Measurements from ENCODE around the gene DNM3.

Gene DNM3

GRCh38 chr1:171800851-171801250, 40.4 kb upstream of the DNM3 start:
- Histone ChIP-seq H3K9ac (ENCODE audit: low read length) (no peak overlapping the region), H3K9me3 (ENCODE audit: insufficient read depth, low read length) (no peaks in the 10 kb centered on the region), H3F3A (ENCODE audit: insufficient read depth) (no peaks in the 10 kb centered on the region), H2AFZ (ENCODE audit: low read depth, low read length, severe bottlenecking) (no peak overlapping the region), H3K27ac (ENCODE audit: low read depth, low read length) (no peak overlapping the region), H3K9me2 (replicated peaks; ENCODE audit: insufficient read depth, low read length) (no peaks in the 10 kb centered on the region), H4K20me1 (ENCODE audit: low read depth, low read length) (no peaks in the 10 kb centered on the region), H3K36me3 (ENCODE audit: low read length) (no peaks in the 10 kb centered on the region), H3K4me2 (ENCODE audit: low read depth, low read length, poor library complexity, severe bottlenecking) (no peak overlapping the region), H3K79me2 (ENCODE audit: insufficient read depth, low read length) (no peaks in the 10 kb centered on the region), H3K27me3 (ENCODE audit: low read length) (no peaks in the 10 kb centered on the region), H3K4me3 (ENCODE audit: insufficient read depth, low read length, poor library complexity, severe bottlenecking) (no peak overlapping the region)
- TF ChIP-seq EZH2phosphoT487 (conservative IDR thresholded peaks at IDR 0.05; ENCODE audit: low read length) (no peak), CTCF (IDR thresholded peaks at IDR 0.05; ENCODE audit: insufficient read depth, low read length, poor library complexity, severe bottlenecking) (no peak)

- no peak overlapping the region for H2AFZ ChIP-seq (ENCODE audit: low read depth, low read length, severe bottlenecking)
These were observed 39.8 kb upstream of the DNM3 start for GRCh38 chr1:171801487-171801891.

GRCh38 chr1:171802207-171802606, 39.1 kb upstream of the DNM3 start:
- H3F3A ChIP-seq (ENCODE audit: insufficient read depth): no peaks in the 10 kb centered on the region
- TF ChIP-seq EZH2phosphoT487 (conservative IDR thresholded peaks at IDR 0.05; ENCODE audit: low read length): no peak
- TF ChIP-seq CTCF (IDR thresholded peaks at IDR 0.05; ENCODE audit: insufficient read depth, low read length, poor library complexity, severe bottlenecking): no peak
- no peaks in the 10 kb centered on the region for H3K36me3 ChIP-seq (ENCODE audit: low read length)
- H2AFZ ChIP-seq (ENCODE audit: low read depth, low read length, severe bottlenecking): no peak overlapping the region
- H4K20me1 ChIP-seq (ENCODE audit: low read depth, low read length): no peaks in the 10 kb centered on the region
- no peaks in the 10 kb centered on the region for H3K9me2 ChIP-seq (replicated peaks; ENCODE audit: insufficient read depth, low read length)
- no peak overlapping the region for H3K27ac ChIP-seq (ENCODE audit: low read depth, low read length)
- H3K79me2 ChIP-seq (ENCODE audit: insufficient read depth, low read length): no peaks in the 10 kb centered on the region
- no peak overlapping the region for H3K4me2 ChIP-seq (ENCODE audit: low read depth, low read length, poor library complexity, severe bottlenecking)
- H3K27me3 ChIP-seq (ENCODE audit: low read length): no peaks in the 10 kb centered on the region
- no peak overlapping the region for H3K4me3 ChIP-seq (ENCODE audit: insufficient read depth, low read length, poor library complexity, severe bottlenecking)
- no peaks in the 10 kb centered on the region for H3K9me3 ChIP-seq (ENCODE audit: insufficient read depth, low read length)
- no peak overlapping the region for H3K9ac ChIP-seq (ENCODE audit: low read length)

More at GRCh38 chr1:171801487-171801891, 39.8 kb upstream of the DNM3 start:
- H3K79me2 ChIP-seq (ENCODE audit: insufficient read depth, low read length): no peaks in the 10 kb centered on the region
- no peak overlapping the region for H3K4me2 ChIP-seq (ENCODE audit: low read depth, low read length, poor library complexity, severe bottlenecking)
- no peaks in the 10 kb centered on the region for H4K20me1 ChIP-seq (ENCODE audit: low read depth, low read length)
- no peak overlapping the region for H3K9ac ChIP-seq (ENCODE audit: low read length)
- no peak overlapping the region for H3K27ac ChIP-seq (ENCODE audit: low read depth, low read length)
- no peaks in the 10 kb centered on the region for H3K27me3 ChIP-seq (ENCODE audit: low read length)
- no peaks in the 10 kb centered on the region for H3K9me3 ChIP-seq (ENCODE audit: insufficient read depth, low read length)
- H3K9me2 ChIP-seq (replicated peaks; ENCODE audit: insufficient read depth, low read length): no peaks in the 10 kb centered on the region
- no peaks in the 10 kb centered on the region for H3K36me3 ChIP-seq (ENCODE audit: low read length)
- no peak overlapping the region for H3K4me3 ChIP-seq (ENCODE audit: insufficient read depth, low read length, poor library complexity, severe bottlenecking)
- peak; percentile 6 for TF ChIP-seq CTCF (IDR thresholded peaks at IDR 0.05; ENCODE audit: insufficient read depth, low read length, poor library complexity, severe bottlenecking)
- no peak for TF ChIP-seq EZH2phosphoT487 (conservative IDR thresholded peaks at IDR 0.05; ENCODE audit: low read length)
- H3F3A ChIP-seq (ENCODE audit: insufficient read depth): no peaks in the 10 kb centered on the region
